ENCODE results near the gene SIGLEC5.

- TF ChIP-seq CTCF (IDR thresholded peaks at IDR 0.05): no peak
- no peak for TF ChIP-seq EZH2phosphoT487 (IDR thresholded peaks at IDR 0.05; ENCODE audit: borderline replicate concordance, low read depth)
Measured at GRCh38 chr19:51599084-51599483, 31.1 kb downstream of the SIGLEC5 start.
